NCI-H2227 (cell line): ENCODE results near the gene IMP3.
A peak's percentile ranks its signal among the peaks of the same experiment; 100 is the strongest.
"Not testable (repeated sequence)": the region's sequence is repeated elsewhere in the genome, so short reads cannot be mapped to it uniquely, and the experiment has no call there.

Experiments used
- DNase-seq: peaks from one replicate; lab custom pipeline; 2025; ENCODE audit not compliant: unreplicated experiment; lab: John Stamatoyannopoulos, UW

The IMP3 gene, protein sequence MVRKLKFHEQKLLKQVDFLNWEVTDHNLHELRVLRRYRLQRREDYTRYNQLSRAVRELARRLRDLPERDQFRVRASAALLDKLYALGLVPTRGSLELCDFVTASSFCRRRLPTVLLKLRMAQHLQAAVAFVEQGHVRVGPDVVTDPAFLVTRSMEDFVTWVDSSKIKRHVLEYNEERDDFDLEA

DNA sequence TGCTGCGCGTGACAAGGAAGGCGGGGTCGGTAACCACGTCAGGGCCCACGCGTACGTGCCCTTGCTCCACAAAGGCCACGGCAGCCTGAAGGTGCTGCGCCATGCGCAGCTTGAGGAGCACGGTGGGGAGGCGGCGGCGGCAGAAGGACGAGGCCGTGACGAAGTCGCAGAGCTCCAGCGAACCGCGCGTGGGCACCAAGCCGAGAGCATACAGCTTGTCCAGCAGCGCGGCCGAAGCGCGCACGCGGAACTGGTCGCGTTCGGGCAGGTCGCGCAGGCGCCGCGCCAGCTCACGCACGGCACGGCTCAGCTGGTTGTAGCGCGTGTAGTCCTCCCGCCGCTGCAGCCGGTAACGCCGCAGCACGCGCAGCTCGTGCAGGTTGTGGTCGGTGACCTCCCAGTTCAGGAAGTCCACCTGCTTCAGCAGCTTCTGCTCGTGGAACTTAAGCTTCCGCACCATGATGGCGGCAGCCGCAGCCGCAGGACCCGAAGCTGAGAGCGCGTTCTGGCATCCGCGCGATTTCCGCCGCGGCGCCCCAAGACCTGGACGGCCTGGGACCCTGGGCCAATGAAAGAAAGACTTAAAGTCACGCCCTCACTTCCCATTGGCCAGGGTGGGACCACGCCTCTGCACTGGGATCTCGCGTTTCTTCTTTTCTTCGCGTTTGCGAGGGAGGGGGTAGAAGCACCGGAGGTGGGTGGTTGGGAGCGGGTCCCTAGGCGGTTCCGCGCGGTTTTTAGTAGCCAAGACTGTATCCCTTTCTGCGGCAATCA is at the start of gene IMP3:
Gene IMP3, minus strand, starts transcription at position 516 of the 774 bp plus-strand sequence. Its CDS starts 56 bp downstream, at position 460.
- peak; percentile 96 for DNase-seq

DNA sequence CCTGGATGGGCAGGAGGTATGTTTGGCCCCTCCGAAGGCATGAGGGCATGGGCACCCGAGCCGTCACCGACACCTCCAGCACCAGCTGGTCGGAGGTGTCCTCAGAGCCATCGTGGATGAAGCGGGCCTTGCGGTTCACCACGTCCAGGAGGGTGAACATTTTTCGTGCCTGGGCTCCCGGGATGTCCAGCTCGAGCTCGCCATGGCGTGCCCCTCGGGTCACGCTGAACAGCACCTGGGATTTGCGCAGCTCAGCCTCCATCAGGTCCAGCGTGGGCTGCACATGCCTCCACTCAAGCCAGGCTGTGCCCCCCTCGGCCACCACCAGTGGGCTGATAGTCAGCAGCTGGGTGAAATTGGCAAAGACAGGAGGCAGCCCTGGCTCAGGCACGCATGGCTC is 49.4 kb upstream of the IMP3 start:
- not testable (repeated sequence) for DNase-seq

DNA sequence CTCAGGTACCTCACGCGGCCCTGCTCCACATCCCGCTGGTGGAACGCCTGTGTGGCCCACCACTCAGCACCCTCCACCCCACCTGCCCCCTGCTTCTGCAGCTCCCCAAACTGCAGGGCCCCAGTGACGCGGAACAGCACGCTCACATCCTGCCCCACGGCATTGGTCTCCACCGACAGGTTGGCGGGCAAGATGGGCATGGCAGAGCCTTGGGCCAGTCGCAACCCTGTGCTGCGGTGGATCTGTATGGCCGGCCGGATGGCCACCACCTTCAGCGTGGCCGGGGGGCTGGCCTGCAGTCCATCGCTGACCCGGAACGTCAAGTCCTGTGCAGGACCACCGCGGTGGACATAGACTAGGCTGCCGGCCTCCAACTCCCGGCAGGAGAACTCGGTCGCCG is 48.8 kb upstream of the IMP3 start:
- no peak for DNase-seq

DNA sequence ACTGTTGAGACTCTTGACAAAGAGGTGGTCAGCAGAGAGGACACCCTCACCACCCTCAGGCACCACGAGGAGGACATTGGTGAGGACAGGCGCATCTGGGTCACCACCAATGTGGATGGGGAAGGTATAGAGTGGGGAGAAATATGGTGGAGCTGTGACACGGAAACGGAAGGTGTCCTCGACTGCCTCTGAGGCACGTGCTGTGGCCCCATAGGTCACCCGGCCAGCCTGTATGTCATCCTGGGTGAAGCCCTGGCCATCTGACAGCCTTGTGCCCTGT is 48.2 kb upstream of the IMP3 start:
- no peak for DNase-seq

GRCh38 chr15:75687486-75688277 is 47.7 kb upstream of the IMP3 start:
- no peak for DNase-seq

DNA sequence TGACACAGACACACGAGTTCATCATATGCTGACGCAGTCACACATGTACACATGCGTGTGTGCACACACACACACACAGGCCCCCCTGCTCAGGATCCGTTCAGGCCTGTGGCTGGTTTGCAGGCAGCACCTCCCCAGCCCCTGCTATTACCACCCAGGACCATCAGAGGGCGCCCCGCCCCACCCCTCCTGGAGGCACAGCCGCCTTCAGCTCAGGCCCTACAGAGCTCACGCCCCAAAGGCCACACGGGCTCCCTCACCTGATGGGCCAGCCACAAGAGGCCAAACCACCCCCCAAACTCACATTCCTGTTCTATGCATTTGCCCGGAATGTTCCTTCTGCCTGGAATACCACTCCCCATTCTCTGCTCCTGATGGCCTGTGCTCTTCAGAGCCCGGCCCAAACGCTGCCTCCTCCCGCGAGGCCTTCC is 46.2 kb upstream of the IMP3 start:
- peak; percentile 47 for DNase-seq

GRCh38 chr15:75685195-75685594 is 45.2 kb upstream of the IMP3 start:
- DNase-seq: no peak

DNA sequence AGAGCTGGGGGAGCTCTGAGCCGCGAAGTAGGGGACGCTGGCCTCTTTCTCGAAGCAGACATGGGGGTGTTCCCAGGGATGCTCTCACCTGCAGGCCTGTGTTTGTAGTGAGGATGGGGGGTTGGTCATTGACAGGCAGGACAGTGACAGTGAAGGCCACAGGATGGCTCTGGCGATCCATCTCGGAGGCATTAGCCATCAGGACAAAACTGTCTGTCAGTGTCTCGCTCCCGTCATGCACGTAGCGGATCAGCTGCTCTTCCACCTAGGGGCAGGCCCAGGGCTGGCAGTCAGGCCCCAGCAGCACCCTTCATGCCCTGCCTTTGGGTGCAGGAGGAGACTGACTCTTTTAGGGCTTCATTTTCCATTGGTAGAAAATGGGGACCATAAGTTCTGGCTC is 44.6 kb upstream of the IMP3 start:
- no peak for DNase-seq

DNA sequence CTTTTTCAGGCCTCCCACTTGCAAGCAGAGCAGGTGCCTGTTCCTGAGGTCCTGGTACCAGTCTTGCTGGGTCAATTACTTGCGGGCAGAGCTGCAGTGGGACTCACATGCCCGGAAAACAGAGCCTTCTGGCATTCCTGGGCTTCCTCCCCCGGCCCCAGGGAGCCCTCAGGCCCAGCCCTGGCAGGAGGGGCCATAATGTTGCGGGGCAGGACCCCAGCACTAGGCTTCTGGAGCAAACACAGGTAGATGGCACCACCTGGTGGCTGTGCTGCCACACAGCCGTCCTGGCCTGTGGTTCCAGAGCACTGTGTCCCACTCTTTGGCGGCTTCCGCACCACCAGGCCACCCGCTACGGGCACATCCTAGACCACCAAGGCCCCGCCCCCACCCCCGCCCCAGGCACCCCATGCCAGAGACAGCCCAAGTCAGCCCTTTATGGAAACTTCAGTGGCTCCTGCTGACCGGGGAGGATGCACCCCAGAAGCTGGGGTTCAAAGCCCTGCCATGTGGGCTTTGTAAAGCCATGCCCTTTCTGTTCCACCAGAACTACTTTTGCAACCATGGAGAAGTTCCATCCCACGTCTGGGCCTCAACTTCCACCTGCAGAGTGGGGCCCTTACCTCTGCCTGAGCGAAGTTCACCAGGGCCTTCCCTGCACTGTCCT is 43.8 kb upstream of the IMP3 start:
- DNase-seq: peak; percentile 73

- DNase-seq: no peak
Measured at GRCh38 chr15:75682181-75683135, 42.4 kb upstream of the IMP3 start.

GRCh38 chr15:75680007-75680789 is 40.2 kb upstream of the IMP3 start:
- no peak for DNase-seq

GRCh38 chr15:75678324-75678690 is 38.3 kb upstream of the IMP3 start:
- DNase-seq: not testable (repeated sequence)

DNA sequence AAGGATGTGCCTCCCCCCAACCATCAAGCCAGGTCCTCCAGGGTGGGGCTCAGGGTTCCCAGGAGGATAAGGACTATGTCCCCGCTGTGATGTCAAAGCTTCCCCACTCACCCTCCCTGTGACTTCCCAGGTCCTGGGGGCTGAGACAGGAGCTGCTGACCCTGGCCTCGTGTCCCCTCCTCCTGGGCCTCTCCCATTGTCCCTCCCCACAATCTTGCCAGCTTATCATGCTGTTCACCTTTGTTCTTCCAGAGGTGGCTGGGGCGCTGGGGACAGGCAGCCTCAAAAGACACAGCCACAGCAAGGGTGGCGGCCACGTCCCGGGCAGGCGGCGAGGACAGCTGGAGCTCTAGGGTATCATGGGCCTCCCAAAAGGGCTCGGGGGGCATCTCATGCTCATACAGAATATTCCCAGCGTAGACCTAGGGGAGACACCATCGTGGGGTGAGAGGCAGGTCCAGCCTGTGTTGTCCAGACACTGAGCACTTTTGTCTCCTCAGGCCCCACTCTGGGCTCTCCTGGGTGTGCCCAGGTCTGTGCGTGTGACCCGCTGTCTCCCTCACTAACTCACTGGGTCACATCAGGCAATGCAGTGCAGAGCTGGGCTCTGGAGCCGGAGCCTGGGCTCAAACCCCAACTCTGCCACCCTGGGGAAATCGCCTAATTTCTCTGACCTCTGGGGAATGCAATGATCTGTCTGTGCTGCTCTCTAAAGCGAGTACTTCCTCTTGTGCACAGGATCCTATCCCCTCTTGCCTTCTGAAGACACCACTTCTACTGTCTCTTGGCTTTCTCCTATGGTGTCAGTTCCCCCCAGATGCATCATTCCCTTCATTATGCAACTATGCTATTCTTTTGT is 37.7 kb upstream of the IMP3 start:
- no peak for DNase-seq

- no peak for DNase-seq
Measured at GRCh38 chr15:75676688-75677464, 36.9 kb upstream of the IMP3 start.

- no peak for DNase-seq
Measured at GRCh38 chr15:75675579-75676404, 35.8 kb upstream of the IMP3 start.

DNA sequence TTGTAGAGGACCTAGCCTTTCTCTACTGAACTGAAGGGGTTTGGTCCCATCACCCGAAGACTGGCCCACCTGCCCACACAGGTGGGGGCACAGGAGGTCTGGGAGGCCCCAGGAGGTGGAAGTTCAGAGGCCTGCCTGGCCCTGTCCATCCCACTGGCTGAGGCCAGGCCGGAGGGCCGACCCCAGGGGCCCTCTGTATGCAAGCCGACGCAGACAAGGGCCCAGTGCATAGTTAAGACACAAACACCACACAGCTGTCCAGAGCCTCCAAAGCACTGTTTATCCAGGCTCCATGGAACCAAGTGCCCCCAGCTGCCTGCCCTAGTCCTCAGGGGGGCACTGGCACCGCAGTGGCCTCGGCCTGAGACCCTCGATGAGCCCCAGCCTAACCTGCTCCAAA is 34.3 kb upstream of the IMP3 start:
- no peak for DNase-seq
